WTC11 (cell line): Measurements from ENCODE around the gene GALNT13. TPM values are rescaled to one million over a fixed set of nuclear protein-coding genes. Genes with fewer than 3 reads are reported as not detected.

ENCODE experiments used
- ATAC-seq: fragments of 200-7000 bp; cut with Tn5 transposase; 2 replicates; pipeline ENCODE4 v1.10.0; 2021; ENCODE audit warnings: mild to moderate bottlenecking, moderate library complexity
- CTCF ChIA-PET: fragments of 300-600 bp; sonication (Branson Sonifier 250); formaldehyde crosslinking; loops from one replicate; lab custom pipeline; 2021; ENCODE audit warnings: antibody characterized with exemption; lab: Charles Lee
- POLR2A ChIA-PET: fragments of 350-600 bp; sonication (Branson Sonifier 250); formaldehyde crosslinking; loops from one replicate; lab custom pipeline; 2021; ENCODE audit warnings: antibody characterized with exemption; lab: Charles Lee
- DNase-seq: peaks from one replicate; pipeline ENCODE4 v3.0.0; 2021; ENCODE audit warnings: low spot score
- H3K27ac Mint-ChIP-seq: 2 replicates; pipeline ENCODE4 v1.8.0; 2021; ENCODE audit warnings: mixed read lengths
- H3K27me3 Mint-ChIP-seq: 2 replicates; pipeline ENCODE4 v1.8.0; 2021; ENCODE audit warnings: low read depth, mild to moderate bottlenecking, moderate library complexity, mixed read lengths
- H3K36me3 Mint-ChIP-seq: 2 replicates; pipeline ENCODE4 v1.8.0; 2021; ENCODE audit warnings: mixed read lengths
- H3K4me1 Mint-ChIP-seq: 2 replicates; pipeline ENCODE4 v1.8.0; 2022; ENCODE audit warnings: mixed read lengths
- H3K4me3 Mint-ChIP-seq: 2 replicates; pipeline ENCODE4 v1.8.0; 2021; ENCODE audit warnings: mild to moderate bottlenecking, moderate library complexity, mixed read lengths
- H3K9me3 Mint-ChIP-seq: 2 replicates; pipeline ENCODE4 v1.8.0; 2021; ENCODE audit warnings: mixed read lengths
- ATF2 ChIP-seq: sonication (generic); formaldehyde crosslinking; IDR thresholded peaks from 2 replicates; pipeline ENCODE4 v1.8.1; 2022; ENCODE audit warnings: low read depth, missing genetic modification reagents, borderline replicate concordance
- CREM ChIP-seq: sonication (generic); formaldehyde crosslinking; IDR thresholded peaks from 2 replicates; pipeline ENCODE4 v1.8.1; 2022; ENCODE audit warnings: mild to moderate bottlenecking, missing genetic modification reagents, moderate library complexity
- E2F1 ChIP-seq: sonication (generic); formaldehyde crosslinking; IDR thresholded peaks from 2 replicates; pipeline ENCODE4 v1.8.0; 2022; ENCODE audit warnings: mild to moderate bottlenecking, missing genetic modification reagents
- E2F4 ChIP-seq: sonication (generic); formaldehyde crosslinking; IDR thresholded peaks from 2 replicates; pipeline ENCODE4 v1.8.1; 2022; ENCODE audit warnings: low read depth, mild to moderate bottlenecking, moderate library complexity, missing genetic modification reagents, borderline replicate concordance
- ELF4 ChIP-seq: sonication (generic); formaldehyde crosslinking; IDR thresholded peaks from 2 replicates; pipeline ENCODE4 v1.8.1; 2022; ENCODE audit warnings: low read depth, mild to moderate bottlenecking, moderate library complexity, missing genetic modification reagents
- ERG ChIP-seq: fragments of 250-450 bp; sonication (Bioruptor Pico); IDR thresholded peaks from 2 replicates; pipeline ENCODE4 v1.8.0; 2021; ENCODE audit warnings: mild to moderate bottlenecking
- FOXK1 ChIP-seq: sonication (generic); formaldehyde crosslinking; IDR thresholded peaks from 2 replicates; pipeline ENCODE4 v1.8.0; 2022; ENCODE audit warnings: mild to moderate bottlenecking, moderate library complexity, missing genetic modification reagents
- FOXP4 ChIP-seq: sonication (generic); formaldehyde crosslinking; IDR thresholded peaks from 2 replicates; pipeline ENCODE4 v1.8.0; 2022; ENCODE audit warnings: mild to moderate bottlenecking, missing genetic modification reagents
- GRHL2 ChIP-seq: fragments of 250-450 bp; sonication (Bioruptor Pico); IDR thresholded peaks from 2 replicates; pipeline ENCODE4 v1.8.0; 2022; ENCODE audit warnings: mild to moderate bottlenecking, moderate library complexity; ENCODE audit not compliant: insufficient replicate concordance, severe bottlenecking
- HMGA2 ChIP-seq: fragments of 250-450 bp; sonication (Bioruptor Pico); IDR thresholded peaks from 2 replicates; pipeline ENCODE4 v1.4.0; 2021; ENCODE audit warnings: mild to moderate bottlenecking, moderate library complexity
- HMGXB4 ChIP-seq: sonication (generic); formaldehyde crosslinking; IDR thresholded peaks from 2 replicates; pipeline ENCODE4 v1.8.1; 2023; ENCODE audit warnings: mild to moderate bottlenecking, moderate library complexity, missing genetic modification reagents
- MXD4 ChIP-seq: fragments of 250-450 bp; sonication (Bioruptor Pico); IDR thresholded peaks from 2 replicates; pipeline ENCODE4 v1.8.0; 2021; ENCODE audit warnings: mild to moderate bottlenecking, moderate library complexity, borderline replicate concordance
- NFATC4 ChIP-seq: fragments of 250-450 bp; sonication (Bioruptor Pico); IDR thresholded peaks from 2 replicates; pipeline ENCODE4 v1.9.0; 2021; ENCODE audit warnings: mild to moderate bottlenecking
- NR3C1 ChIP-seq: sonication (generic); formaldehyde crosslinking; conservative IDR thresholded peaks from 2 replicates; pipeline ENCODE4 v1.8.1; 2023; ENCODE audit warnings: low read depth, mild to moderate bottlenecking, missing genetic modification reagents
- PREB ChIP-seq: sonication (generic); formaldehyde crosslinking; IDR thresholded peaks from 2 replicates; pipeline ENCODE4 v1.8.1; 2022; ENCODE audit warnings: mild to moderate bottlenecking, missing genetic modification reagents, moderate library complexity, borderline replicate concordance
- SMAD4 ChIP-seq: sonication (generic); formaldehyde crosslinking; IDR thresholded peaks from 2 replicates; pipeline ENCODE4 v1.8.0; 2022; ENCODE audit warnings: mild to moderate bottlenecking, missing genetic modification reagents
- TEAD4 ChIP-seq: sonication (generic); formaldehyde crosslinking; IDR thresholded peaks from 2 replicates; pipeline ENCODE4 v1.8.0; 2022; ENCODE audit warnings: mild to moderate bottlenecking, missing genetic modification reagents
- TP53 ChIP-seq: sonication (generic); formaldehyde crosslinking; IDR thresholded peaks from 2 replicates; pipeline ENCODE4 v1.8.1; 2023; ENCODE audit warnings: mild to moderate bottlenecking, missing genetic modification reagents
- ZBTB43 ChIP-seq: sonication (generic); formaldehyde crosslinking; IDR thresholded peaks from 2 replicates; pipeline ENCODE4 v1.8.1; 2023; ENCODE audit warnings: mild to moderate bottlenecking, missing genetic modification reagents
- ZNF317 ChIP-seq: sonication (generic); formaldehyde crosslinking; IDR thresholded peaks from 2 replicates; pipeline ENCODE4 v1.8.1; 2023; ENCODE audit warnings: low read depth, mild to moderate bottlenecking, moderate library complexity, missing genetic modification reagents, borderline replicate concordance
- ZNF671 ChIP-seq: fragments of 250-450 bp; sonication (Bioruptor Pico); IDR thresholded peaks from 2 replicates; pipeline ENCODE4 v1.8.0; 2021; ENCODE audit warnings: mild to moderate bottlenecking
- total RNA-seq: library from RNA; stranded (reverse); gene quantifications from 3 replicates; pipeline ENCODE4 v1.2.3, GENCODE V29; 2021

The GALNT13 gene
- total RNA-seq, 1 experiment from 2014 or later, result 9.9 TPM

- H3K27me3 Mint-ChIP-seq, result no peaks in the 10 kb centered on the region
- no peak for TF ChIP-seq TP53
- TF ChIP-seq FOXK1 (CRISPR knock-in tag), result no peak
- no peak for TF ChIP-seq ERG (CRISPR knock-in tag)
- TF ChIP-seq FOXP4 (CRISPR knock-in tag), result no peak
- TF ChIP-seq NR3C1 (CRISPR knock-in tag), result no peak
- no peak for TF ChIP-seq PREB (CRISPR knock-in tag)
- TF ChIP-seq GRHL2 (CRISPR knock-in tag), result no peak
- TF ChIP-seq HMGA2 (CRISPR knock-in tag), result no peak
- TF ChIP-seq E2F1 (CRISPR knock-in tag), result no peak
- TF ChIP-seq, all 79 proteins: peak for 0
- no peak for ATAC-seq
- Mint-ChIP-seq H3K4me1 (no peaks in the 10 kb centered on the region), H3K36me3 (no peaks in the 10 kb centered on the region), H3K4me3 (no peak overlapping the region), H3K9me3 (no peaks in the 10 kb centered on the region), H3K27ac (no peak overlapping the region)
- no peak for DNase-seq
- ChIA-PET POLR2A (no interaction called here), CTCF (no interaction called here)
These were observed 174.8 kb downstream of the GALNT13 start for GRCh38 chr2:154046493-154046892.

- Mint-ChIP-seq H3K9me3 (no peaks in the 10 kb centered on the region), H3K27me3 (no peaks in the 10 kb centered on the region), H3K4me1 (no peaks in the 10 kb centered on the region), H3K36me3 (no peaks in the 10 kb centered on the region), H3K27ac (no peak overlapping the region), H3K4me3 (no peak overlapping the region)
- ChIA-PET POLR2A (no interaction called here), CTCF (no interaction called here)
- DNase-seq, result no peak
- no peak for TF ChIP-seq ATF2 (CRISPR knock-in tag)
- TF ChIP-seq E2F4 (CRISPR knock-in tag), result no peak
- TF ChIP-seq ZBTB43 (CRISPR knock-in tag), result no peak
- TF ChIP-seq CREM (CRISPR knock-in tag), result no peak
- no peak for TF ChIP-seq HMGXB4 (CRISPR knock-in tag)
- TF ChIP-seq ELF4 (CRISPR knock-in tag), result no peak
- no peak for TF ChIP-seq TEAD4
- TF ChIP-seq ZNF317 (CRISPR knock-in tag), result no peak
- TF ChIP-seq E2F1 (CRISPR knock-in tag), result no peak
- no peak for TF ChIP-seq SMAD4 (CRISPR knock-in tag)
- TF ChIP-seq NFATC4 (CRISPR knock-in tag), result no peak
- no peak for TF ChIP-seq MXD4 (CRISPR knock-in tag)
- TF ChIP-seq ZNF671 (CRISPR knock-in tag), result no peak
- ATAC-seq, result no peak
These were observed 177.2 kb downstream of the GALNT13 start for GRCh38 chr2:154048905-154049304.
